K562 (cell line): Measurements from ENCODE around the gene AP1S3. TPM values are rescaled to one million over a fixed set of nuclear protein-coding genes. Genes with fewer than 3 reads are reported as not detected.

Experiments
- ADNP ChIP-seq: fragments of 200-800 bp; sonication (Bioruptor generic); IDR thresholded peaks from 2 replicates; pipeline ENCODE4 v1.6.1; 2016; ENCODE audit warnings: missing genetic modification characterization, missing compliant biosample characterization
- ARID3B ChIP-seq: fragments of 250-450 bp; sonication (Bioruptor Pico); IDR thresholded peaks from 2 replicates; pipeline ENCODE4 v1.4.0; 2020; ENCODE audit warnings: borderline replicate concordance
- CBFA2T2 ChIP-seq: fragments of 450-650 bp; conservative IDR thresholded peaks from 2 replicates; pipeline ENCODE4 v1.6.1; 2017; ENCODE audit warnings: mild to moderate bottlenecking
- CEBPB ChIP-seq: fragments of 450-650 bp; IDR thresholded peaks from 2 replicates; pipeline ENCODE4 v1.6.1; 2016; ENCODE audit warnings: missing genetic modification characterization, missing compliant biosample characterization
- CLOCK ChIP-seq: fragments of 250-450 bp; sonication (Bioruptor Pico); IDR thresholded peaks from 2 replicates; pipeline ENCODE4 v1.4.0; 2020; ENCODE audit warnings: mild to moderate bottlenecking, moderate library complexity, borderline replicate concordance
- FIP1L1 ChIP-seq: fragments of 200-400 bp; formaldehyde crosslinking; IDR thresholded peaks from 2 replicates; pipeline ENCODE4 v1.6.1; 2018; ENCODE audit warnings: mild to moderate bottlenecking, low read depth, low read length; ENCODE audit not compliant: poor library complexity, severe bottlenecking
- HNRNPH1 ChIP-seq: fragments of 200-400 bp; formaldehyde crosslinking; optimal IDR thresholded peaks from 2 replicates; pipeline ENCODE3; 2017; ENCODE audit warnings: low read depth, mild to moderate bottlenecking, low read length, moderate library complexity
- KLF1 ChIP-seq: fragments of 450-650 bp; IDR thresholded peaks from 2 replicates; pipeline ENCODE4 v1.6.1; 2016; ENCODE audit warnings: missing genetic modification characterization, missing compliant biosample characterization
- MECOM ChIP-seq: fragments of 250-450 bp; sonication (Bioruptor Pico); IDR thresholded peaks from 2 replicates; pipeline ENCODE4 v1.8.0; 2022; ENCODE audit warnings: inconsistent platforms
- MTF1 ChIP-seq: fragments of 250-450 bp; sonication (Bioruptor Pico); IDR thresholded peaks from 2 replicates; pipeline ENCODE4 v1.9.0; 2021; ENCODE audit warnings: moderate library complexity, mild to moderate bottlenecking, inconsistent platforms, borderline replicate concordance
- NBN ChIP-seq: fragments of 450-650 bp; IDR thresholded peaks from 2 replicates; pipeline ENCODE4 v1.6.1; 2016; ENCODE audit warnings: low read depth, mild to moderate bottlenecking
- NUFIP1 ChIP-seq: fragments of 450-650 bp; IDR thresholded peaks from 2 replicates; pipeline ENCODE4 v1.6.1; 2018; ENCODE audit not compliant: partially characterized antibody
- PTTG1 ChIP-seq: fragments of 450-650 bp; IDR thresholded peaks from 2 replicates; pipeline ENCODE4 v1.6.1; 2016; ENCODE audit warnings: low read depth, mild to moderate bottlenecking, missing genetic modification characterization, missing compliant biosample characterization
- SAFB ChIP-seq: fragments of 200-400 bp; formaldehyde crosslinking; IDR thresholded peaks from 2 replicates; pipeline ENCODE4 v1.6.1; 2017; ENCODE audit warnings: low read depth, low read length, borderline replicate concordance
- SNRNP70 ChIP-seq: fragments of 200-400 bp; formaldehyde crosslinking; optimal IDR thresholded peaks from 2 replicates; pipeline ENCODE3; 2017; ENCODE audit warnings: low read depth, low read length
- SRSF9 ChIP-seq: fragments of 200-400 bp; formaldehyde crosslinking; IDR thresholded peaks from 2 replicates; pipeline ENCODE4 v1.6.1; 2017; ENCODE audit warnings: low read depth, low read length, borderline replicate concordance
- TCF7 ChIP-seq: sonication (generic); IDR thresholded peaks from 2 replicates; pipeline ENCODE4 v1.6.1; 2016; ENCODE audit warnings: antibody characterized with exemption, borderline replicate concordance
- ZBTB26 ChIP-seq: fragments of 450-650 bp; formaldehyde crosslinking; IDR thresholded peaks from 2 replicates; pipeline ENCODE4 v1.4.0; 2022; ENCODE audit warnings: missing genetic modification characterization
- ZNF197 ChIP-seq: fragments of 200-800 bp; sonication (Bioruptor generic); IDR thresholded peaks from 2 replicates; pipeline ENCODE4 v1.6.1; 2016; ENCODE audit warnings: low read depth, missing genetic modification characterization, missing compliant biosample characterization
- ZNF449 ChIP-seq: fragments of 250-450 bp; sonication (Bioruptor Pico); IDR thresholded peaks from 2 replicates; pipeline ENCODE4 v1.8.0; 2022; ENCODE audit warnings: moderate library complexity, mild to moderate bottlenecking, inconsistent platforms
- polyA plus RNA-seq, 8 experiments: library from polyadenylated mRNA; depleted of rRNA in 4 of 8; stranded (reverse) in 5 of 8; unstranded in 3 of 8; fragments of >200 nt; fragmentation: Nextera tagmentation in 2 of 8; fragmentation: Illumina TruSeq in 1 of 8; extraction: Ambion mirVana in 2 of 8; extraction: Trizol in 1 of 8; gene quantifications; 2 replicates each; pipeline versions ENCODE4 v1.2.1 to v1.2.3, GENCODE V29; 2011 to 2014; ENCODE audit warnings: inconsistent platforms in 1 of 8, missing spikeins in 1 of 8
- total RNA-seq, 7 experiments: library from RNA; depleted of rRNA in 6 of 7; stranded (reverse); fragments of >200 nt in 6 of 7; fragmentation: Illumina TruSeq in 2 of 7; extraction: Trizol in 2 of 7; gene quantifications; 2 replicates each; pipeline versions ENCODE4 v1.2.1 to v1.2.3, GENCODE V29; 2011 to 2021; ENCODE audit warnings: low replicate concordance in 1 of 7

The AP1S3 gene
- total and polyA plus RNA-seq, 9 of the 15 experiments (the other 6 are each of a cell fraction or from before 2014, with no cell fraction given): 0.50 to 3.8 (median 2.1) TPM

- TF ChIP-seq SRSF9 (no peak), ZBTB26 (CRISPR knock-in tag) (no peak), ZNF449 (CRISPR knock-in tag) (no peak), PTTG1 (tag) (no peak), CBFA2T2 (no peak), HNRNPH1 (no peak), ZNF197 (CRISPR knock-in tag) (no peak), TCF7 (no peak), NBN (no peak), KLF1 (tag) (no peak), ARID3B (CRISPR knock-in tag) (no peak), MTF1 (CRISPR knock-in tag) (no peak), MECOM (CRISPR knock-in tag) (no peak), SAFB (no peak), CEBPB (no peak), NUFIP1 (no peak), SNRNP70 (no peak), CLOCK (no peak), ADNP (tag) (no peak), FIP1L1 (no peak)
These were observed 113.4 kb downstream of the AP1S3 start (continued) for GRCh38 chr2:223723954-223724411.
